Neural cell (in vitro differentiated cells): Measurements from ENCODE around the gene NACC2. TPM values are rescaled to one million over a fixed set of nuclear protein-coding genes. Genes with fewer than 3 reads are reported as not detected.

Experiments
- H2AFZ ChIP-seq: fragments of 200-600, 300-800 bp; sonication (generic), shearing (Covaris generic); 2 replicates; pipeline ENCODE4 v1.6.0; 2014; ENCODE audit warnings: low read depth, mild to moderate bottlenecking, antibody characterized with exemption, low read length, moderate library complexity
- H3F3A ChIP-seq: fragments of 200-600 bp; shearing (Covaris generic); 2 replicates; pipeline ENCODE4 v1.6.1; 2016; ENCODE audit warnings: mild to moderate bottlenecking, moderate library complexity, mixed read lengths, antibody characterized with exemption, low read length; ENCODE audit not compliant: insufficient read depth, poor library complexity, severe bottlenecking
- H3K27ac ChIP-seq: fragments of 200-600, 300-800 bp; sonication (generic), shearing (Covaris generic); 2 replicates; pipeline ENCODE4 v1.5.1; 2014; ENCODE audit warnings: mild to moderate bottlenecking, low read length, moderate library complexity
- H3K27me3 ChIP-seq: fragments of 300-800, 200-600 bp; sonication (generic), shearing (Covaris generic); 2 replicates; pipeline ENCODE4 v1.6.0; 2014; ENCODE audit warnings: mild to moderate bottlenecking, low read depth, low read length, moderate library complexity; ENCODE audit not compliant: insufficient read depth
- H3K36me3 ChIP-seq: fragments of 300-800, 200-600 bp; sonication (generic), shearing (Covaris generic); 2 replicates; pipeline ENCODE4 v1.5.1; 2014; ENCODE audit warnings: mild to moderate bottlenecking, antibody characterized with exemption, low read length, moderate library complexity; ENCODE audit not compliant: insufficient read depth
- H3K4me2 ChIP-seq: fragments of 300-800, 200-600 bp; sonication (generic), shearing (Covaris generic); 2 replicates; pipeline ENCODE4 v1.6.0; 2014; ENCODE audit warnings: mild to moderate bottlenecking, low read length
- H3K4me3 ChIP-seq: fragments of 300-800, 200-600 bp; sonication (generic), shearing (Covaris generic); 2 replicates; pipeline ENCODE4 v1.5.1; 2014; ENCODE audit warnings: mild to moderate bottlenecking, low read length, moderate library complexity
- H3K79me2 ChIP-seq: fragments of 200-600 bp; shearing (Covaris generic); replicated peaks from 2 replicates; pipeline ENCODE4 v1.6.0; 2014; ENCODE audit warnings: mild to moderate bottlenecking, low read length, moderate library complexity; ENCODE audit not compliant: insufficient read depth
- H3K9ac ChIP-seq: fragments of 300-800, 200-600 bp; sonication (generic), shearing (Covaris generic); 2 replicates; pipeline ENCODE4 v1.6.1; 2016; ENCODE audit warnings: mild to moderate bottlenecking, low read length, mixed read lengths
- H3K9me2 ChIP-seq: fragments of 200-600 bp; shearing (Covaris generic); 2 replicates; pipeline ENCODE4 v1.6.1; 2016; ENCODE audit warnings: mild to moderate bottlenecking, low read length, mixed read lengths; ENCODE audit not compliant: insufficient read depth
- H3K9me3 ChIP-seq: fragments of 200-600, 300-800 bp; sonication (generic), shearing (Covaris generic); 2 replicates; pipeline ENCODE4 v1.6.1; 2016; ENCODE audit warnings: mild to moderate bottlenecking, mixed run types, low read length, moderate library complexity, mixed read lengths
- H4K20me1 ChIP-seq: fragments of 200-600 bp; shearing (Covaris generic); 2 replicates; pipeline ENCODE4 v1.6.1; 2016; ENCODE audit warnings: mild to moderate bottlenecking, mixed run types; ENCODE audit not compliant: insufficient read depth
- EP300 ChIP-seq: fragments of 450-650 bp; conservative IDR thresholded peaks from 2 replicates; pipeline ENCODE4 v1.6.1; 2014; ENCODE audit warnings: antibody characterized with exemption, mild to moderate bottlenecking, moderate library complexity; ENCODE audit not compliant: poor library complexity, severe bottlenecking
- EZH2 ChIP-seq: fragments of 200-600, 300-800 bp; shearing (Covaris generic), sonication (generic); IDR thresholded peaks from 2 replicates; pipeline ENCODE4 v1.6.1; 2014; ENCODE audit warnings: antibody characterized with exemption, low read length, borderline replicate concordance, mild to moderate bottlenecking; ENCODE audit not compliant: insufficient read depth, poor library complexity, severe bottlenecking
- MXI1 ChIP-seq: fragments of 450-650 bp; conservative IDR thresholded peaks from 2 replicates; pipeline ENCODE4 v1.6.1; 2014; ENCODE audit warnings: antibody characterized with exemption, mild to moderate bottlenecking; ENCODE audit not compliant: poor library complexity, severe bottlenecking
- RAD21 ChIP-seq: fragments of 450-650 bp; conservative IDR thresholded peaks from 2 replicates; pipeline ENCODE4 v1.6.1; 2014; ENCODE audit warnings: antibody characterized with exemption, mild to moderate bottlenecking, moderate library complexity
- SMC3 ChIP-seq: fragments of 450-650 bp; conservative IDR thresholded peaks from 2 replicates; pipeline ENCODE4 v1.6.1; 2014; ENCODE audit warnings: antibody characterized with exemption, mild to moderate bottlenecking, moderate library complexity; ENCODE audit not compliant: poor library complexity
- polyA plus RNA-seq: library from polyadenylated mRNA; depleted of rRNA; stranded (reverse); fragments of >200 nt; gene quantifications from 2 replicates; pipeline ENCODE4 v1.2.3, GENCODE V29; 2014
- TF ChIP-seq, protein P1 (sequence below): fragments of 450-650 bp; IDR thresholded peaks from 2 replicates; pipeline ENCODE4 v1.5.1; 2014; ENCODE audit warnings: antibody characterized with exemption, mild to moderate bottlenecking, moderate library complexity; ENCODE audit not compliant: poor library complexity, severe bottlenecking
- TF ChIP-seq, protein P2 (sequence below): IDR thresholded peaks from 2 replicates; pipeline ENCODE4 v1.6.1; 2012; ENCODE audit warnings: borderline replicate concordance

Gene NACC2
- polyA plus RNA-seq, 1 donor from 2014 or later, result 1.7 TPM

DNA sequence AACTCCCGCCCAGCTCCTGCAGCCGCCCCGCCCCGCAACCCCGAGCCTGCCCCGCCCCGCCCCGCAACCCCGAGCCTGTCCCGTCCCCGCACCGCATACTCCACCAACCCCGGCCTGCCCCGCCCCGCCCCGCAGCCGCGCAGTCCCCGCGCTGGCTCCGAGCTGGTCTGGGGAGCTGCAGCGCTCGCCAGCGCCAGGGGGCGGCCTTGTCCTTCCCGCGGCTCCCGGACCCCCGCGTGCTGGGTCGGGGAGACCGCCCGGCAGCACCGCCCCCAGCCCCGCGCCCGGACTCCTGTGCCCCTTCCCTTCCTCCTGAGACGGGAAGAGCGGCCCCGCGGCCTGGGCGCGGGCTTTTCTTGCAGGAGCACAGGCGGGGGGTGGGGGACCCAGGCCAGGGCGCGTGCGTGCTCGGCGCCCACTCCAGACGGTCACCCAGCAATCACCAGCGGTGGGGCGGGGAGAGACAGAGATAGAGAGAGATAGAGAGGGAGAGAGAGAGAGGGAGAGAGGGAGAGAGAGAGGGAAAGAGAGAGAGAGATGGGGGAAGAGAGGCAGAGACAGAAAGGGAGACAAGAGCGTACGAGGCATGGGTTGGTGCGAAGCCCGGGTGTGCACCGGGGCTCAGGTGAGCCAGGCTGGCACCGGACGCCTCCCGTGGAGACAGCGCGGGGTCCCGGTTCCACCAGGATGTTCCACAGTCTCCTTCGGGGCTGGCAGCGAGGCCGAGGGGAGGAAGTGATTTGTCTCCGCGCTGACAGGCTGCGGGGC, 38.3 kb upstream of the NACC2 start:
- Histone ChIP-seq H3K36me3 (no peaks in the 10 kb centered on the region), H3K79me2 (no peaks in the 10 kb centered on the region), H3K9me3 (no peaks in the 10 kb centered on the region), H3K27ac (no peak overlapping the region), H3K27me3 (peaks cover 19% of the 10 kb centered on the region), H3K9ac (peak overlapping the region; percentile 57), H4K20me1 (no peaks in the 10 kb centered on the region), H3F3A (no peaks in the 10 kb centered on the region), H3K4me2 (peak overlapping the region; percentile 59), H3K9me2 (no peaks in the 10 kb centered on the region), H3K4me3 (peak overlapping the region; percentile 67), H2AFZ (peak overlapping the region; percentile 83)
- TF ChIP-seq SMC3 (peak; percentile 85), MXI1 (peak; percentile 44), RAD21 (peak; percentile 81)
- TF ChIP-seq, protein P1, sequence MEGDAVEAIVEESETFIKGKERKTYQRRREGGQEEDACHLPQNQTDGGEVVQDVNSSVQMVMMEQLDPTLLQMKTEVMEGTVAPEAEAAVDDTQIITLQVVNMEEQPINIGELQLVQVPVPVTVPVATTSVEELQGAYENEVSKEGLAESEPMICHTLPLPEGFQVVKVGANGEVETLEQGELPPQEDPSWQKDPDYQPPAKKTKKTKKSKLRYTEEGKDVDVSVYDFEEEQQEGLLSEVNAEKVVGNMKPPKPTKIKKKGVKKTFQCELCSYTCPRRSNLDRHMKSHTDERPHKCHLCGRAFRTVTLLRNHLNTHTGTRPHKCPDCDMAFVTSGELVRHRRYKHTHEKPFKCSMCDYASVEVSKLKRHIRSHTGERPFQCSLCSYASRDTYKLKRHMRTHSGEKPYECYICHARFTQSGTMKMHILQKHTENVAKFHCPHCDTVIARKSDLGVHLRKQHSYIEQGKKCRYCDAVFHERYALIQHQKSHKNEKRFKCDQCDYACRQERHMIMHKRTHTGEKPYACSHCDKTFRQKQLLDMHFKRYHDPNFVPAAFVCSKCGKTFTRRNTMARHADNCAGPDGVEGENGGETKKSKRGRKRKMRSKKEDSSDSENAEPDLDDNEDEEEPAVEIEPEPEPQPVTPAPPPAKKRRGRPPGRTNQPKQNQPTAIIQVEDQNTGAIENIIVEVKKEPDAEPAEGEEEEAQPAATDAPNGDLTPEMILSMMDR, result peak; percentile 80
- TF ChIP-seq, protein P2, sequence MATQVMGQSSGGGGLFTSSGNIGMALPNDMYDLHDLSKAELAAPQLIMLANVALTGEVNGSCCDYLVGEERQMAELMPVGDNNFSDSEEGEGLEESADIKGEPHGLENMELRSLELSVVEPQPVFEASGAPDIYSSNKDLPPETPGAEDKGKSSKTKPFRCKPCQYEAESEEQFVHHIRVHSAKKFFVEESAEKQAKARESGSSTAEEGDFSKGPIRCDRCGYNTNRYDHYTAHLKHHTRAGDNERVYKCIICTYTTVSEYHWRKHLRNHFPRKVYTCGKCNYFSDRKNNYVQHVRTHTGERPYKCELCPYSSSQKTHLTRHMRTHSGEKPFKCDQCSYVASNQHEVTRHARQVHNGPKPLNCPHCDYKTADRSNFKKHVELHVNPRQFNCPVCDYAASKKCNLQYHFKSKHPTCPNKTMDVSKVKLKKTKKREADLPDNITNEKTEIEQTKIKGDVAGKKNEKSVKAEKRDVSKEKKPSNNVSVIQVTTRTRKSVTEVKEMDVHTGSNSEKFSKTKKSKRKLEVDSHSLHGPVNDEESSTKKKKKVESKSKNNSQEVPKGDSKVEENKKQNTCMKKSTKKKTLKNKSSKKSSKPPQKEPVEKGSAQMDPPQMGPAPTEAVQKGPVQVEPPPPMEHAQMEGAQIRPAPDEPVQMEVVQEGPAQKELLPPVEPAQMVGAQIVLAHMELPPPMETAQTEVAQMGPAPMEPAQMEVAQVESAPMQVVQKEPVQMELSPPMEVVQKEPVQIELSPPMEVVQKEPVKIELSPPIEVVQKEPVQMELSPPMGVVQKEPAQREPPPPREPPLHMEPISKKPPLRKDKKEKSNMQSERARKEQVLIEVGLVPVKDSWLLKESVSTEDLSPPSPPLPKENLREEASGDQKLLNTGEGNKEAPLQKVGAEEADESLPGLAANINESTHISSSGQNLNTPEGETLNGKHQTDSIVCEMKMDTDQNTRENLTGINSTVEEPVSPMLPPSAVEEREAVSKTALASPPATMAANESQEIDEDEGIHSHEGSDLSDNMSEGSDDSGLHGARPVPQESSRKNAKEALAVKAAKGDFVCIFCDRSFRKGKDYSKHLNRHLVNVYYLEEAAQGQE, result no peak

DNA sequence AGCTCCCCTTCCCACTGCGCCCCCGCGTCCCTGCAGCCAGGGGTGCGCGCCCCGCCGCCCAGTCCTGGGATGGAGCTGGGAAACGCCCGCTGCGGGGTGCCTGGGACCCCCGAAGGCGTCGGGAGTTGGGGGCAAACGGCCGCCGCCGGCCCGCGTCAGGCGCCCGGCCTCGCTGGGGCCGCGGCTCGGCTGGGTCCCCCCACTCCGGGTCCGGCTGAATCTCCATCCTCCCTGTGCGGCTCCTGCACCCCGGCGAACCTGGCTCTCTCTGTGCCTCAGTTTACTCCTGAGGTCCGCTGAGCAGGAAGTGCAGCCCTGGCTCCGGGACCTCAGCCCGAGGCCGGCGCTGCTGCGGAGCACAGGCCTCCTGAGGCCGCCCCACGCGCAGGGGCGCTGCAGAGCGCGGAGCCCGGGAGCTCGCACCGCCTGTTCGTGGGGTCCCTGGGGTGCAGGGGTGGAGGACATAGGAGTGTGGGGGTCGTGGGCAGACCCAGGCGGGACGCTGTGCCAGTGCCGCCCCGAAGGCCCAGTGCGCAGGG, 37.5 kb upstream of the NACC2 start:
- no peak overlapping the region for H3K4me2 ChIP-seq
- H3F3A ChIP-seq, result no peaks in the 10 kb centered on the region
- H3K79me2 ChIP-seq, result no peaks in the 10 kb centered on the region
- no peak overlapping the region for H3K27ac ChIP-seq
- H3K27me3 ChIP-seq, result peaks cover 19% of the 10 kb centered on the region
- no peak for TF ChIP-seq RAD21
- TF ChIP-seq EZH2, result no peak
- TF ChIP-seq EP300, result no peak
- no peak for TF ChIP-seq MXI1
- no peaks in the 10 kb centered on the region for H3K9me3 ChIP-seq
- no peaks in the 10 kb centered on the region for H3K36me3 ChIP-seq
- no peaks in the 10 kb centered on the region for H3K9me2 ChIP-seq
- no peaks in the 10 kb centered on the region for H4K20me1 ChIP-seq
- H3K9ac ChIP-seq, result no peak overlapping the region
- H2AFZ ChIP-seq, result no peak overlapping the region
- peak overlapping the region; percentile 49 for H3K4me3 ChIP-seq
